ENCODE data around the gene PDE10A. TPM values are rescaled to one million over a fixed set of nuclear protein-coding genes. Genes with fewer than 3 reads are reported as not detected.

PDE10A gene
- total and polyA plus RNA-seq, 4 donors: 1.0 to 6.2 (median 3.0) TPM

GRCh38 chr6:165676435-165677068 is 13.5 kb upstream of the PDE10A start:
- H3K27ac ChIP-seq (ENCODE audit: low read depth in 1 of 2, low read length in 1 of 2): no peak overlapping the region
- H3K4me3 ChIP-seq: no peak overlapping the region
- ATAC-seq (ENCODE audit: insufficient read depth, low FRiP score) (no peak), DNase-seq (peak; percentile 22 to 55 (median 36))
- no peaks in the 10 kb centered on the region for H3K36me3 ChIP-seq (ENCODE audit: control insufficient read depth in 4 of 4, insufficient read depth in 4 of 4, low read length in 4 of 4)
- H3K4me1 ChIP-seq (ENCODE audit: control insufficient read depth in 5 of 5, insufficient read depth in 5 of 5, low read length in 5 of 5): peaks cover 0 to 3% (median 0%) of the 10 kb centered on the region in 5 donors
- TF ChIP-seq, protein P1, sequence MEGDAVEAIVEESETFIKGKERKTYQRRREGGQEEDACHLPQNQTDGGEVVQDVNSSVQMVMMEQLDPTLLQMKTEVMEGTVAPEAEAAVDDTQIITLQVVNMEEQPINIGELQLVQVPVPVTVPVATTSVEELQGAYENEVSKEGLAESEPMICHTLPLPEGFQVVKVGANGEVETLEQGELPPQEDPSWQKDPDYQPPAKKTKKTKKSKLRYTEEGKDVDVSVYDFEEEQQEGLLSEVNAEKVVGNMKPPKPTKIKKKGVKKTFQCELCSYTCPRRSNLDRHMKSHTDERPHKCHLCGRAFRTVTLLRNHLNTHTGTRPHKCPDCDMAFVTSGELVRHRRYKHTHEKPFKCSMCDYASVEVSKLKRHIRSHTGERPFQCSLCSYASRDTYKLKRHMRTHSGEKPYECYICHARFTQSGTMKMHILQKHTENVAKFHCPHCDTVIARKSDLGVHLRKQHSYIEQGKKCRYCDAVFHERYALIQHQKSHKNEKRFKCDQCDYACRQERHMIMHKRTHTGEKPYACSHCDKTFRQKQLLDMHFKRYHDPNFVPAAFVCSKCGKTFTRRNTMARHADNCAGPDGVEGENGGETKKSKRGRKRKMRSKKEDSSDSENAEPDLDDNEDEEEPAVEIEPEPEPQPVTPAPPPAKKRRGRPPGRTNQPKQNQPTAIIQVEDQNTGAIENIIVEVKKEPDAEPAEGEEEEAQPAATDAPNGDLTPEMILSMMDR (IDR thresholded peaks at IDR 0.05; ENCODE audit: control extremely low read depth, extremely low read depth): no peak
- no peak overlapping the region for H3K9ac ChIP-seq (ENCODE audit: insufficient read depth in 1 of 2, low read length in 2 of 2)
- peaks cover 0 to 1% (median 0%) of the 10 kb centered on the region in 4 donors for H3K9me3 ChIP-seq (ENCODE audit: control insufficient read depth in 4 of 4, insufficient read depth in 3 of 4, low read length in 3 of 4)
- H3K27me3 ChIP-seq (ENCODE audit: control insufficient read depth in 3 of 3, insufficient read depth in 3 of 3, low read length in 2 of 3): peaks cover 0 to 9% (median 0%) of the 10 kb centered on the region in 3 donors
- WGBS, 2 donors: 81 to 88% methylated on average over 18 of the region's 18 CpGs

DNA sequence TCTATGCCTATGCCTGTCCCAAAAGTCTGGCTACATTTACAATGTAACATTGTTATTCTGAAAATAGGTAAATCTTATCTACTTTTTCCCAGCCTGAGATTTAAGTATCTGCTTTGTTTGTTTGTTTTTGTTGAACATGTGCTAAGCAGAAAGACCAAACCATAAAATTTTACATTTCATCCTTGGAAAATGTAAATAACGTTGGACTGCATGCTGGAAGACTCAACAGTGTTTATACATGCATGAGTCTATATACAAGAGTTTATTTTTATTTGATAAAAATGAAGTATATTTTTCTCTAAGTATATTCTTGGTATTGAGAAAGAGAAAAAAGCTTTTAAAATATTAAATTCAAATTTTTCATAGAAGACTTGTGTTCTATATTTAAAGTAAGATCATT is 12.1 kb upstream of the PDE10A start:
- DNase-seq: no peak
- H3K4me1 ChIP-seq (ENCODE audit: control insufficient read depth in 5 of 5, insufficient read depth in 5 of 5, low read length in 5 of 5): peaks cover 0 to 3% (median 0%) of the 10 kb centered on the region in 5 donors
- TF ChIP-seq, protein P1 (IDR thresholded peaks at IDR 0.05; ENCODE audit: control extremely low read depth, extremely low read depth): no peak
- H3K9me3 ChIP-seq (ENCODE audit: control insufficient read depth in 4 of 4, insufficient read depth in 3 of 4, low read length in 3 of 4): peaks cover 0 to 1% (median 0%) of the 10 kb centered on the region in 4 donors
- 72 to 80% methylated on average over 1 of the region's 1 CpG for WGBS, 2 donors
- H3K27ac ChIP-seq (ENCODE audit: low read depth in 1 of 2, low read length in 1 of 2): no peak overlapping the region
- no peak for ATAC-seq (ENCODE audit: insufficient read depth, low FRiP score)
- H3K36me3 ChIP-seq (ENCODE audit: control insufficient read depth in 4 of 4, insufficient read depth in 4 of 4, low read length in 4 of 4): no peaks in the 10 kb centered on the region
- no peak overlapping the region for H3K4me3 ChIP-seq
- H3K27me3 ChIP-seq (ENCODE audit: control insufficient read depth in 3 of 3, insufficient read depth in 3 of 3, low read length in 2 of 3): peaks cover 0 to 21% (median 0%) of the 10 kb centered on the region in 3 donors
- H3K9ac ChIP-seq (ENCODE audit: insufficient read depth in 1 of 2, low read length in 2 of 2): no peak overlapping the region

- no peaks in the 10 kb centered on the region for H3K36me3 ChIP-seq (ENCODE audit: control insufficient read depth in 4 of 4, insufficient read depth in 4 of 4, low read length in 4 of 4)
- WGBS, 2 donors: 62 to 69% methylated on average over 20 of the region's 20 CpGs
- ATAC-seq (ENCODE audit: insufficient read depth, low FRiP score): no peak
Observed at GRCh38 chr6:165674155-165675029, 11.4 kb upstream of the PDE10A start.

More at GRCh38 chr6:165674155-165675029, 11.4 kb upstream of the PDE10A start:
- Histone ChIP-seq H3K9me3 (ENCODE audit: control insufficient read depth in 4 of 4, insufficient read depth in 3 of 4, low read length in 3 of 4) (peaks cover 0 to 1% (median 0%) of the 10 kb centered on the region in 4 donors), H3K4me1 (ENCODE audit: control insufficient read depth in 5 of 5, insufficient read depth in 5 of 5, low read length in 5 of 5) (peaks cover 0 to 3% (median 0%) of the 10 kb centered on the region in 5 donors), H3K9ac (ENCODE audit: insufficient read depth in 1 of 2, low read length in 2 of 2) (no peak overlapping the region), H3K27ac (ENCODE audit: low read depth in 1 of 2, low read length in 1 of 2) (no peak overlapping the region), H3K4me3 (no peak overlapping the region), H3K27me3 (ENCODE audit: control insufficient read depth in 3 of 3, insufficient read depth in 3 of 3, low read length in 2 of 3) (peaks cover 0 to 28% (median 1%) of the 10 kb centered on the region in 3 donors)
- TF ChIP-seq, protein P1 (IDR thresholded peaks at IDR 0.05; ENCODE audit: control extremely low read depth, extremely low read depth): no peak
- no peak for DNase-seq
